Activated T-helper 2 cell treated with anti-CD3 and anti-CD28 coated beads, Interferon-gamma antibody, Interleukin-2, Interleukin-4, amounts not matched to agents 10 μg/mL and 5 μg/mL and 100 μg/mL, durations not matched to agents 14 hours and 24 hours and 36 hours (primary cell): Measurements from ENCODE around the gene TEKTIP1. TPM values are rescaled to one million over a fixed set of nuclear protein-coding genes. Genes with fewer than 3 reads are reported as not detected.

ENCODE experiments used
- DNase-seq: peaks from one replicate; pipeline ENCODE4 v3.0.0; 2021; ENCODE audit warnings: low spot score
- H3K27ac Mint-ChIP-seq: one replicate; pipeline ENCODE4 v1.8.0; 2021; ENCODE audit warnings: mixed read lengths
- H3K27me3 Mint-ChIP-seq: one replicate; pipeline ENCODE4 v1.8.0; 2021; ENCODE audit warnings: low read depth, mixed read lengths
- H3K36me3 Mint-ChIP-seq: one replicate; pipeline ENCODE4 v1.8.0; 2021; ENCODE audit warnings: low read depth, mixed read lengths
- H3K4me1 Mint-ChIP-seq: one replicate; pipeline ENCODE4 v1.8.0; 2021; ENCODE audit warnings: low read depth, mixed read lengths
- H3K4me3 Mint-ChIP-seq: one replicate; pipeline ENCODE4 v1.8.0; 2021; ENCODE audit warnings: low read depth, mild to moderate bottlenecking, moderate library complexity, mixed read lengths
- H3K9me3 Mint-ChIP-seq: one replicate; pipeline ENCODE4 v1.8.0; 2021; ENCODE audit warnings: mixed read lengths
- intact Hi-C: fragments of 100-400 bp; cut with micrococcal nuclease; formaldehyde crosslinking; loops from one replicate; pipeline ENCODE4 v1.15.1; 2023
- total RNA-seq: library from RNA; stranded (reverse); gene quantifications from 2 replicates; pipeline ENCODE4 v1.2.3, GENCODE V29; 2022

Gene TEKTIP1
- total RNA-seq, 1 donor from 2014 or later, result 2.5 TPM

- intact Hi-C loops, result no loop called here
- no peak overlapping the region for H3K4me3 Mint-ChIP-seq
- no peak for DNase-seq
- H3K36me3 Mint-ChIP-seq, result peaks cover 25% of the 10 kb centered on the region
- no peaks in the 10 kb centered on the region for H3K9me3 Mint-ChIP-seq
- H3K27me3 Mint-ChIP-seq, result no peaks in the 10 kb centered on the region
- no peak overlapping the region for H3K27ac Mint-ChIP-seq
- peaks cover 18% of the 10 kb centered on the region for H3K4me1 Mint-ChIP-seq
These were observed 26.3 kb upstream of the TEKTIP1 start for GRCh38 chr19:3512562-3513228.

- H3K4me1 Mint-ChIP-seq, result peaks cover 15% of the 10 kb centered on the region
- intact Hi-C loops, result no loop called here
- no peak for DNase-seq
- H3K9me3 Mint-ChIP-seq, result no peaks in the 10 kb centered on the region
- H3K36me3 Mint-ChIP-seq, result peaks cover 22% of the 10 kb centered on the region
- no peak overlapping the region for H3K4me3 Mint-ChIP-seq
- no peak overlapping the region for H3K27ac Mint-ChIP-seq
- H3K27me3 Mint-ChIP-seq, result no peaks in the 10 kb centered on the region
These were observed 25.5 kb upstream of the TEKTIP1 start for GRCh38 chr19:3513229-3514140.

- DNase-seq, result no peak
- H3K36me3 Mint-ChIP-seq, result peaks cover 9% of the 10 kb centered on the region
- H3K4me1 Mint-ChIP-seq, result peaks cover 4% of the 10 kb centered on the region
- intact Hi-C loops, result no loop called here
- no peak overlapping the region for H3K4me3 Mint-ChIP-seq
- H3K27me3 Mint-ChIP-seq, result no peaks in the 10 kb centered on the region
- no peaks in the 10 kb centered on the region for H3K9me3 Mint-ChIP-seq
- H3K27ac Mint-ChIP-seq, result no peak overlapping the region
These were observed 24.0 kb upstream of the TEKTIP1 start for GRCh38 chr19:3514930-3515329.

- intact Hi-C loops, result no loop called here
- H3K4me1 Mint-ChIP-seq, result peaks cover 2% of the 10 kb centered on the region
- no peak overlapping the region for H3K27ac Mint-ChIP-seq
- H3K36me3 Mint-ChIP-seq, result peaks cover 8% of the 10 kb centered on the region
- H3K9me3 Mint-ChIP-seq, result no peaks in the 10 kb centered on the region
- no peak overlapping the region for H3K4me3 Mint-ChIP-seq
- DNase-seq, result no peak
- no peaks in the 10 kb centered on the region for H3K27me3 Mint-ChIP-seq
These were observed 23.0 kb upstream of the TEKTIP1 start for GRCh38 chr19:3515891-3516422.

GRCh38 chr19:3516675-3517207 lies 22.2 kb upstream of the TEKTIP1 start:
- Mint-ChIP-seq H3K27ac (no peak overlapping the region), H3K36me3 (peaks cover 10% of the 10 kb centered on the region), H3K4me1 (peaks cover 2% of the 10 kb centered on the region), H3K4me3 (no peak overlapping the region), H3K9me3 (no peaks in the 10 kb centered on the region), H3K27me3 (no peaks in the 10 kb centered on the region)
- intact Hi-C loops, result no loop called here
- DNase-seq, result no peak

- Mint-ChIP-seq H3K4me1 (peaks cover 2% of the 10 kb centered on the region), H3K27me3 (no peaks in the 10 kb centered on the region), H3K27ac (no peak overlapping the region), H3K36me3 (peaks cover 11% of the 10 kb centered on the region), H3K9me3 (no peaks in the 10 kb centered on the region), H3K4me3 (no peak overlapping the region)
- intact Hi-C loops, result no loop called here
- no peak for DNase-seq
These were observed 21.3 kb upstream of the TEKTIP1 start for GRCh38 chr19:3517638-3518037.

GRCh38 chr19:3518255-3518654 lies 20.7 kb upstream of the TEKTIP1 start:
- no peaks in the 10 kb centered on the region for H3K27me3 Mint-ChIP-seq
- no peak overlapping the region for H3K4me3 Mint-ChIP-seq
- no peak overlapping the region for H3K27ac Mint-ChIP-seq
- H3K4me1 Mint-ChIP-seq, result peaks cover 2% of the 10 kb centered on the region
- no peaks in the 10 kb centered on the region for H3K9me3 Mint-ChIP-seq
- intact Hi-C loops, result no loop called here
- peaks cover 11% of the 10 kb centered on the region for H3K36me3 Mint-ChIP-seq
- no peak for DNase-seq

GRCh38 chr19:3518659-3519058 lies 20.3 kb upstream of the TEKTIP1 start:
- Mint-ChIP-seq H3K36me3 (peaks cover 11% of the 10 kb centered on the region), H3K4me1 (peaks cover 2% of the 10 kb centered on the region), H3K27ac (no peak overlapping the region), H3K27me3 (no peaks in the 10 kb centered on the region), H3K9me3 (no peaks in the 10 kb centered on the region), H3K4me3 (no peak overlapping the region)
- no peak for DNase-seq
- intact Hi-C loops, result no loop called here

GRCh38 chr19:3519126-3519525 lies 19.8 kb upstream of the TEKTIP1 start:
- no peak for DNase-seq
- intact Hi-C loops, result no loop called here
- H3K27me3 Mint-ChIP-seq, result no peaks in the 10 kb centered on the region
- H3K4me1 Mint-ChIP-seq, result peaks cover 2% of the 10 kb centered on the region
- no peak overlapping the region for H3K4me3 Mint-ChIP-seq
- H3K27ac Mint-ChIP-seq, result no peak overlapping the region
- H3K36me3 Mint-ChIP-seq, result peaks cover 11% of the 10 kb centered on the region
- no peaks in the 10 kb centered on the region for H3K9me3 Mint-ChIP-seq

- Mint-ChIP-seq H3K4me3 (no peak overlapping the region), H3K4me1 (peaks cover 2% of the 10 kb centered on the region), H3K9me3 (no peaks in the 10 kb centered on the region), H3K36me3 (peaks cover 14% of the 10 kb centered on the region), H3K27ac (no peak overlapping the region), H3K27me3 (no peaks in the 10 kb centered on the region)
- intact Hi-C loops, result no loop called here
- no peak for DNase-seq
These were observed 18.5 kb upstream of the TEKTIP1 start for GRCh38 chr19:3520166-3521103.

GRCh38 chr19:3521104-3521445 lies 17.9 kb upstream of the TEKTIP1 start:
- intact Hi-C loops, result no loop called here
- no peak for DNase-seq
- Mint-ChIP-seq H3K9me3 (no peaks in the 10 kb centered on the region), H3K4me1 (no peaks in the 10 kb centered on the region), H3K27me3 (no peaks in the 10 kb centered on the region), H3K36me3 (peaks cover 16% of the 10 kb centered on the region), H3K4me3 (no peak overlapping the region), H3K27ac (no peak overlapping the region)
